Measurements from ENCODE around the gene WDFY3.

The WDFY3 gene

DNA sequence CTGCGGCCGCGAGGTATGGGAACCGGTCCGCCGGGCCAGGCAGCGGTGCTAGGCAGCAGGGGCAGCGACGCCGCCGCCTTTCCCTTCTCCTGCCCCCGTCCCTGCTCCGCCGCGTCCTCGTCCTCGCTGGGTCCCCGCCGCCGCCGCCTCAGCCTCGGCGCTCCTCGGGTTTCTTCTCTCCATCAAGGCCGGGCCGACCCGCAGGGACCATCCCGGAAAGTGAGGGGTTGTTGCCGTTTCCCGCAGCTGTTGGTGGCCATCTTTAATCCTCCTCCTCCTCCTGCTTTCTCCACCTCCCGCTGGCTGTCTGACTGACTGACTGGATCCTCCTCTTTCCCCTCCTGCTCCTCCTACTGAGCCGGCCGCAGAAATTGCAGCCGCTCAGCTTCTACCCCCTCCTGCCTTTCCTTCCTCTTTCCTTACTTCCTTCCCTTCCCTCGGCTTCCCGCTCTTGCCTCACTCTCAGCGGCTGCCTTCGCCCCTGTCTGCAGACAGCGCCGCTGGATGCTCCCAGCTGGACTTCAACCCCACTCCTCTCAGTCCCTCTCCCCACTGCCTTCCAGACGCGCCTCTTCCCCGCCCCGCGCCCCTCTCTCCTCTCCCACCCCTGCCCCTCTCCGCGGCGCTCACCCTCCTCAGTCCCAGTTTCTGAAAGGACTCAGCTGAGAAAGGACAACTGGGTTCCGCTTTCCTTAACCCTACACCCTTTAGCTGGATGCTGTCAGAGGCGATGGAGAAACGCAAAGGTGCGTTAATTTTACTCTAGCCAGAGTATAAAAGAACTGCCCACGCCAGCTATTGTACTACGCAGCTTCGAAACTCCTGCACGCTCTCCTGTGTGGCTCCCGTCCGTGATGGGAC is at the start of gene WDFY3:
WDFY3 (minus strand) TSS at position 309 of the 861 bp plus-strand sequence. CDS start 106,099 bp downstream, outside the sequence.
- DNase-seq (ENCODE audit: low read depth) = peak; percentile 91

- peak; percentile 88 for DNase-seq (ENCODE audit: low read depth)
Measured at GRCh38 chr4:85005865-85006377, 39.4 kb upstream of the WDFY3 start.

DNA sequence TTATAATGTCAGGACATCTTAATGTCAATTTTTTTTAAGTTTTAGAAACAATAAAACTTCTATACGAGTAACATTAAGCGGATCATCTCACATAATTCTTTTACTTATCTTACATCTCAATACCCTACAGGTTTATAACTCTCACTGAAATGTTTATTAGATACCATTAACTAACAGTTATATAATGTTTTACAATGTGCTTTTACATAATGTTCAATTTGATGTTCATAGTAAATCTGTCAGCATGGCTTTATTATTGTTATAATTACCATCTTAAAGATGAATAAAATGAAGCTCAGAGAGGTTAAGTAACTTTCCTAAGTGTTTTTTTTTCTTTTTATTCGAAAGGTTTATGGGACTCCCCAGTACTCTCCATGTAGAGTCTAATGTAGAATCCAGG is 33.9 kb upstream of the WDFY3 start:
- DNase-seq (ENCODE audit: low read depth) = no peak

DNA sequence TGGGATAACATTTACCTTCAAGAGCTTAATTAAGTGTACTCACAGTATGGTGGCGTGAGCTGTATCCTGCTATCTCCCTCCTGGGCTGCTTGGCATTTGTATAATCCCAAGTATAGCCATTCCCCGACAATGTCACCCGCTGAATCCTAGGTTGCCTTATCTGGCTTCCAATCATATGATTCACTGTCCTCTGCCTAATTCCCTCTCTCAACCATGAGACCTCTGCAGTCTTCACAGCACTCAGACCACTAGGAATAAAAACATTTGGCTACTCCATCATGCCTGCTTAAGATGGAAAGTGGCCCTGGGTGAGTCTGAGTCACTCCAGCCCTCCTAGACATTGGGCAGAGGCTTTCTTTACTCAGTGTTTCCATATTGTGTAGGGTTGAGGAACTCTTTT is 28.9 kb upstream of the WDFY3 start:
- DNase-seq (ENCODE audit: low read depth) = peak; percentile 70

DNA sequence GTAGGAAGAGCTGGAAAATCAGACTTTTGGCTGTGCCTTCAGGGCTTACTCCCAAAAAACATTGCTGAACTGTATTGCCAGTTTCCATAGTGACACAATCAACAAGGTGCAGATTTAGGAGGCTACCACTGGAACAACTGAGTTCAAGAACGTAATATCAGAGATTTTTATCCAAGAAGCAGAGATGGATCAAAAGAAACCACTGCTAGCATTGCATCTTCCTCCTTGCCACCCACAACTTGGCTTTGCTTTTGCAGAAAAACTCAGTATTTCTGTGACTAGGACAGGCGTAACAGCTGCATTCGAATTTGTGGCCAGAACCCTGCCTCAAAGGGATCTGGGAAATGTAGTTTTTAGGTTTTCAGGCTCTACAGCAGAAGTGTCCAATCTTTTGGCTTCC is 27.8 kb upstream of the WDFY3 start:
- DNase-seq (ENCODE audit: low read depth) = no peak

DNA sequence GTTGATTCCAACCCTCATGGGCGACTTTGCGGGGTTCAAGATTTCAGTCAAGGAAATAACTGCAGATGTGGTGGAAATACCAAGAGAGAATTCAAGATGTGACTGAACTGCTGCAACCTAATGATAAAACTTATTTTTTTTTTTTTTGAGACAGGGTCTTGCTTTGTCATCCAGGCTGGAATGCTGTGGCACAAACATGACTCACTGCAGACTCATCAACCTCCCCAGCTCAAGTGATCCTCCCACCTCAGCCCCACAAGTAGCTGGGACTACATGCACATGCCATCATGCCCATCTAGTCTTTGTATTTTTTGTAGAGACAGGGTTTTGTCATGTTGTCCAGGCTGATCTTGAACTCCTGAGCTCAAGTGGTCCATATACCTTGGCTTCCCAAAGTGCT is 19.5 kb upstream of the WDFY3 start:
- peak; percentile 88 for DNase-seq (ENCODE audit: low read depth)

DNA sequence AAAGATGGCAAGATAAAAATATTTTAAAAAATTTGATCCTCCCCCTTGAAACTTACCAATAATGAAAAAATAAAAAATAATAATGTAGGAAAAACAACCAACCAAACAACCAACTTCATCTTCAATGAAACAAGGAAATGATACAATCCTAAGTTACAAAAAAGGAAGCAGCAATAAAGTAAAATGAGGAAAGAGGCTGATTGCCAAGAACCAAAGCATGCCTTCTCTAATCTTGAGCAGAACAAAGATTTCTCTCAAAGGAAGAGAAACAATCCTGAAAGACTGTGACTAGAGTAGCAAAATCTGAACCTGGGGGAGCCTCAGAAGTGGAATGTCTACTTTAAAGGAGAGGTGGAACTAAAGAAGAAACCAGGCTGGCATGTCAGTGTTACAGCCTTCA is 10.9 kb upstream of the WDFY3 start:
- DNase-seq (ENCODE audit: low read depth) = no peak

- no peak for DNase-seq (ENCODE audit: low read depth)
Measured at GRCh38 chr4:84973856-84974255, 7.4 kb upstream of the WDFY3 start.

GRCh38 chr4:84971319-84971932 is 4.9 kb upstream of the WDFY3 start:
- peak; percentile 75 for DNase-seq (ENCODE audit: low read depth)

DNA sequence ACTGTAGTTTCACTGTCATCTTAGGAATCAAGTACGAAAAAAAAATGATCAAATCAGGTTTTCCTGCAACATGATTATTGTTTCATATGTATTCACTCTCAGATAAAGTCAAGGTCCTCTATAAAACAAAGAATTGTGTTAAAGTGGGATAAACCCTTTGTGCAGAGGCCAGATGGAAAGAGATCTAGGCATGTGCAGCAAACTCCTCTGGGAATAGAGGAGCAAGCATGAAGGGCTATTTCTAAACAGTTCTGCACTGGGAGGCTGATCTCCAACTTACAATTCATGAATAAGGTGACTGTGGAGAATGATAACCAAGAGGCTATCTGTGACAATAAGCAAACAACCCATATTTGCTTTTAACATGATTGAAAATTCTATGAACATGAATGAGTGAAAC is 2.4 kb upstream of the WDFY3 start:
- no peak for DNase-seq (ENCODE audit: low read depth)

- DNase-seq (ENCODE audit: low read depth) = peak; percentile 46
Measured at GRCh38 chr4:84967243-84967690, 777 bp upstream of the WDFY3 start.

DNA sequence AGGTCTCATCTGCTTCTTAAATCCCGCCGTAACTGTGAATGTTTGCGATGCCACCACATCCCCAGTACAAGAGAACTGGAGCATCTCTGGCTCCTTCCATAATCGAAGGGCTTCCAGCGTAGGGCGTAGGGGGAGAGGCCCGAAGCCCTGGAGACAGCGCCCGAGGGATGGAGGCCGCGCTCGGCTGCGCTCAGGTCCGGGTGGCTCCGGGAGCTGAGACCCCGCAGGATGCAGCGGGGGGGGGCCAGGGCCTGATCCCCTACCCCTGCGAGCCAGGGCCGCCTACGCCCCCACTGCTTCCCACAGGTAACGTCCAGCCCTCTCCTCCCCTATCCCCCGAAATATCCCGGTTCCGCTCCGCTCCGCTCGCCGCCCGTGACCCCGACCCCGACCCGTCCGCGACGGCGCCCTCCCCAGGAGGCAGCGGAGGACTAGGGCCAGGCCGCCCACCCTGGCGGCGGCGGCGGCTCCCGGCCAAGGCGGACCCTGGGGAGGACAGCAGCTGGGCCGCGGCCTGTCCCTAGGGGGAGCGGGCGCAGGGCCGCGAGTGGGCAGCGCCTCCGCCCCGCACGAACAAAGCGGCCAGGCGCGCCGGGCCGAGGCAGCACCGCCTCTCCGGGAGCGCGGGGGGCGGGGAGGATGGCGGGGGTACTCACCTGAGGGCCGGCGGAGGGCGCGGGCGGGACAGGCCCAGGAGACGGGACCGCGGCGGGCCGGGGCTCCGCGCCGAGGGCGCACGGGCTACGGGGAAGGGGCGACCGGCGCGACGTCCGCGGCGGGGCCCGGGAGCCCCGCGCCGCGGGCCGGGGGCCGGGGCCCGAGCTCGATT is 723 bp downstream of the WDFY3 start:
- DNase-seq (ENCODE audit: low read depth) = peak; percentile 57

- no peak for DNase-seq (ENCODE audit: low read depth)
Measured at GRCh38 chr4:84964995-84965552, 1.4 kb downstream of the WDFY3 start.

- DNase-seq (ENCODE audit: low read depth) = no peak
Measured at GRCh38 chr4:84962102-84962501, 4.4 kb downstream of the WDFY3 start.

GRCh38 chr4:84958434-84958833 is 8.1 kb downstream of the WDFY3 start:
- DNase-seq (ENCODE audit: low read depth) = no peak

DNA sequence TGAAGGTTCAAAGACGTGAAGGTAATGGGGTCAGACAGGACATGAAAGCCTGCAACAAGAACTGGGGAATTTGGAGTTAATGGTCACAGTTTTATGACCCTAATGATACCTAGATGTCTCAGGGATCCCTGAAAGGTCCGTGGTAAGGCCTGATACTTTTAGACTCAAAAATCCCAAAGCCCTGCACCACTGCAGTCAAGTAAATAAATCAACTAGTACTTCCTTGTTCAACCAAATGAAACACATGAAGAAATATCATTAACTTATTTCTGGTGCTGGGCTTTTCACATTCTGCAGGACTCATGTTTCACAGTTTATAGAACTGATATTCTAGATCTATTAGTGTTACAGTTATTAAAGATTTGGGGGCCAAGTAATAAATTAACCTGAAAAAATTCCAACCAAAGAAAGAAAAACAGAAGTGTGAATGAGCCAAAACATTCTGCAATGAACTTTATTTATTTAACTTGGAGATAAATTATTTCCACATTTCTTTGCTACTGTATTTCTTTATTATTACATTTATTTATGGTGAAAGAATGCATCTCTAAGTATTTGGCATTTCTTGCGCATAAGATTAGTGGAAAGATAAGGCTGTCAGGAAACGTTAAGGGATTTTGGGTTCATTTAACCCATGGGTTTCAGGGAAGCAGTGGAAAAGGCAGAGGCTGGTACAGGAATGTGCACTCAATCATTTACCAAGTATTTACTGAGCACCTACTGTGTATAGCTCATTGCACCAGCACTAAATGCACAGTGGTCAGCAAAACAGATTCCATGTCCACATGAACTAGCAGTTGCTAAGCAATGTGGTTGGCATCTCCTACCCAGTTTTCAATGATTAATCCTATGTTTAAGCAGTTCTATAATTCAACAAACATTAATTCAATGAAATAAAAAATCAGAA is 8.7 kb downstream of the WDFY3 start:
- no peak for DNase-seq (ENCODE audit: low read depth)

DNA sequence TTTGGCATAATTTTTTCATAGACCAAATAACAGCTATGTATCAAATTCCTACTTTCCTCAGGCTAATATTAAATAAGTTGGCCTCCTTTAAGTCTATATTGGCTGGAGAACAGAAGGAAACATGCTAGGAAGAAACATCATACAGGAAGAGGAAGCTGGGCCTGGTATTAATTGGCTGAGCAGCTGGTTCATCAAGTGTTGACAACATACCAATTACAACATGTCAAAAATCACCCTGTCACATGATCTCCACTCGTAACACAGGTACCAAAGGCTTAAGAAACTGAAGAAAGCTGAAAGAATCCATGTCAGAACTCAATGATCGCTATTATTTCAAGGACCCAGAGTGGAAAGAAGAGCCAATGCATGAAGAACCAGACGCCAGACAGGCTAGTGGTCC is 10.5 kb downstream of the WDFY3 start:
- DNase-seq (ENCODE audit: low read depth) = no peak

DNA sequence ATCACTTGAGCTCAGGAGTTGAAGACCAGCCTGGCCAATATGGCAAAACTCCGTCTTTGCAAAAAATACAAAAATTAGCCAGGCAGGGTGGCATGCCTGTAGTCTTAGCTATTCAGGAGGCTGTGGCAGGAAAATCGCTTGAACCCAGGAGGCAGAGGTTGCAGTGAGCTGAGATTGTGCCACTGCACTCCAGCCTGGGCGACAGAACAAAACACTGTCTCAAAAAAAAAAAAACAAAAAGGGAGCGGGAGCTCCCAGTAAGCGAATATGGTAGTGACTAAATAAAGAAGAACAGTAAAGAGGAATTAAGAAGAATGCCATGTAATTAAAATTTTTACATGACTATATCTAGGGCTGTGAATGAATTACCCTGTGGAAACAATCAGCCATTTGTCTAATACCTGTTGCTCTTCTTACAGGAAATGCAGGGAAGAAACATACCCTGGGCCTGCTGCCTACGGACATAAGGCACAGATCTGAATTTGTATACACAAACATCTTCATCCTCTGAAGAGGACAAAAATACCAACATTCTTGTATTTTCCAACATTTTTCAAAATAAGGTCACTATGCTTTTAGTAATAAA is 11.4 kb downstream of the WDFY3 start:
- DNase-seq (ENCODE audit: low read depth) = no peak

DNA sequence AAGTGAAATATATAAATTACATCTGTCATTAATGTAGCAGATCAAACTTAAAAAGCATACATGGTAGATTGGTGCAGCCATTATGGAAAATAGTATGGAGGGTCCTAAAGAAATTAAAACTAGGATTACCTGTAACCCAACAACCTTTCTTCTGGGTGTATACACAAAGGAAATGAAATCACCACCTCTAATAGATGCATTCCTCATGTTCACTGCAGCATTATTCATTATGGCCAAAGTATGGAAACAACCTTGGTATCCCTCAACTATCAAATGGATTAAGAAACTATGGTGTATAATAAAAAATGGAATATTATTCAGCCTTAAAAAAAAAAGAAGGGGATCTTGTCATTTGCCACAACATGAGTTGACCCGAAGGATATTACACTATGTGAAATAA is 13.7 kb downstream of the WDFY3 start:
- DNase-seq (ENCODE audit: low read depth) = no peak

- peak; percentile 71 for DNase-seq (ENCODE audit: low read depth)
Measured at GRCh38 chr4:84952004-84952403, 14.5 kb downstream of the WDFY3 start.

DNA sequence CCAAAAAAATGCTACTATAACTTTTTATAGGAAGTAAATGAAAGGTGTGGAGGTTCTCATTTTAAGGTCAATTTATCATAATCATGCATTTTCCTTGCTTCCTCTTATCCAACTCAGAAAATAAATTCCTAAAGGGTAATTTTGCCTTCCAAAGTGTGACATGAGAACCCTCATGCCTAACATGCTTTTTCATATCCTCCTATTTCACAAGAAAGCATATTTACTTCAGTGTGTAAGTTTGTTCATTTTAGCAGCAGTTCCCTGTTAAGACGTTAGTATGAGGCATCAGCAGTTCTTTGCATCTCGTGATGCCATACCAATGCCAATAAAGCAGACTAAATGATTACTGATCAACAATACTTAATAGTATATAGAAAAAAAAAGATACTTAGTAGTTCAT is 18.4 kb downstream of the WDFY3 start:
- no peak for DNase-seq (ENCODE audit: low read depth)

All from ELR (cell line).